SU-DHL-6 (cell line): ENCODE measurements around the gene TGIF1.

Experiments used
- CTCF ChIP-seq: fragments of 200-600 bp; sonication (generic); IDR thresholded peaks from one replicate; pipeline ENCODE4 v1.5.1; 2017; ENCODE audit warnings: antibody characterized with exemption, mild to moderate bottlenecking, low read length, moderate library complexity; ENCODE audit not compliant: insufficient read depth, poor library complexity, severe bottlenecking
- EZH2phosphoT487 ChIP-seq: fragments of 200-600 bp; sonication (generic), shearing (Covaris generic); conservative IDR thresholded peaks from 2 replicates; pipeline ENCODE4 v1.6.1; 2018; ENCODE audit warnings: mild to moderate bottlenecking, antibody characterized with exemption, low read length, moderate library complexity, mixed read lengths

GRCh38 chr18:3500016-3500415, 50.0 kb downstream of the TGIF1 start:
- TF ChIP-seq CTCF (no peak), EZH2phosphoT487 (no peak)
